Bone marrow (tissue), 2 donors: ENCODE measurements around the gene C10orf143.

Source experiments
- DNase-seq, 2 donors: peaks; one replicate each; lab custom pipeline; 2025; lab: John Stamatoyannopoulos, UW

The C10orf143 gene

DNA sequence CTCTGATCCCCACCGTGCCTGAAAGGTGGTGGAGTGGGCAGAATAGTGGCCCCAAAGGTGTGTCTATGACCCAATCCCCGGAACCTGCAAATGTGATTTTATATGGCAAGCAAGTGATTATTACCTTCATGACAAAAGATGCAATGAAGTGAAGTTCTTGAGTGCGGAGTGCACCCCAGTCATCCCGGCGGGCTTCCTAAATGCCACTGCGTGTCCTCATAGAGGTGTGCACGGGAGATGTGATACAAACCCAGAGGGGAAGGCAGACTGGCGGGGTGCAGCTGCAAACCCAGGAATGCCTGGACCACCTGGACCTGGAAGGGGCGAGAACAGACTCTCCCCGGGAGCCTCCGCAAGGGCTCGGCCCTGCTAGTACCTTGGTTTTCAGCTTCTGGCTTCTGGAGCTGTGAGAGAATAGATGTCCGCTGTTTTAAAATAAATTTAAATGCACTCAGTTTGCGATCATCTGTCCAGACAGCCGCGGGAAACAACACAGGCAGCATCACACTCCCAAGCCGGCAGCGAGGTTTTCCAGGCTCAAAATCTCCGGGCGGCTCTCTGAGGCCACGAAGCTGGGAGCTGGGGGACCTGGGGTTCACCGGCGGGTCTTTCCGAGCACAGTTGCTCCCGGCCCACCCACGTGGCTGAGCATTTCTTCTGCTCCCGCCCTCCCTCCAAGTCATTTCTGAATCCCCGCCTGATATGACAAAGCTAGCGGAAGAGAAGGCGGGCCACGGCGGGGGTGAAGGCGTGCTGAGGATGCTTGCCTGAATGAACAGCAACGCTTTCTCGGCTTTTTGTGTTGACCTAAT is 96.2 kb downstream of the C10orf143 start:
- no peak for DNase-seq
